ENCODE measurements around the gene KCNK4. TPM values are rescaled to one million over a fixed set of nuclear protein-coding genes. Genes with fewer than 3 reads are reported as not detected.

KCNK4 gene
- total and polyA plus RNA-seq, 2 donors (not counting 3 experiments of a cell fraction or from before 2014, with no cell fraction given) = 0.06 to 0.44 TPM

DNA sequence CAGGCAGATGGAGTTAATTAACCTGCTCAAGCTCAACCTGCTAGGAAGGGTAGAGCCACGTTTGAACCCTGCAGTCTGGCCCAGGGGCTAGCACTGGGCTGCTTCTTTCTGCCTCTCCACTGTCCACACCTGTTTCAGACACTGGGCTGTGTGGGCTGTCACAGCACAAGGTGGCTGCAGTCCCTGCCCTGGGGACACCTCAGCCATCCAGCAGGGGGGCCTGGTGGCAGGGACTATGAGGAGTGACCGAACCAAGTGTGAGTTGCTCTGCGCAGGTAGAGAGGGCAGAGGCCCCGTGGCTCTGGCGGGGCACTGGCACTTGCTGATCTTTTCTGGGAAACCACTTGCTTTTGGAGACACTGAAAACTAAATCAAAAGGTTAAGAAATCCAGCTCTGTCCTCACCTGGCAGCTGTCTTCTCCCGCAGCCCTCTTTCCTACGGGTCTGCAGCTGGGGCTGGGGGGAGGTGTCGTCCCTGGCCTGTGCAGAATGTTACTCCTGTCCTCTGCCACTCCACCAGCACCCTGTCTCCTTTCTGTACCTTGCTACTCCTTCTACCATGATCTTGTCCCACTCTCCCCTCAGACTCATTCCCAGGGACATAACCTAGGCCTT, 12.4 kb upstream of the KCNK4 start:
- DNase-seq (ENCODE audit: low read depth, low spot score) (no peak), FAIRE-seq (no peak)
- H3K4me3 ChIP-seq (replicated peaks in 1 of 3; ENCODE audit: insufficient read depth in 1 of 3, low read depth in 1 of 3, low read length in 3 of 3) = no peak overlapping the region
- no peak overlapping the region for H3K9ac ChIP-seq (replicated peaks; ENCODE audit: extremely low read depth, insufficient read depth, low read length)
- no peaks in the 10 kb centered on the region for H3K27me3 ChIP-seq (ENCODE audit: control insufficient read depth in 2 of 2, insufficient read depth in 2 of 2, low read length in 2 of 2)
- H3K9me3 ChIP-seq (replicated peaks; ENCODE audit: control insufficient read depth, insufficient read depth, low read length) = no peaks in the 10 kb centered on the region
- TF ChIP-seq POLR2AphosphoS5 (IDR thresholded peaks at IDR 0.05; ENCODE audit: insufficient read depth, low read depth, low read length) (no peak), JUN (IDR thresholded peaks at IDR 0.05; ENCODE audit: borderline replicate concordance, insufficient read depth, insufficient read length, low read depth) (no peak), POLR2A (IDR thresholded peaks at IDR 0.05; ENCODE audit: low read depth, low read length) (no peak), GATA2 (IDR thresholded peaks at IDR 0.05; ENCODE audit: insufficient read depth, insufficient read length, low read depth, low read length) (no peak), FOS (IDR thresholded peaks at IDR 0.05; ENCODE audit: borderline replicate concordance, insufficient read depth, low read length) (no peak)
- intact Hi-C loops (cut with micrococcal nuclease) (no loop called here), dilution Hi-C loops (cut with MboI; ENCODE audit: extremely low pct_ligation_motif_present, low sequenced_read_pairs) (no loop called here)
- H3K9me1 ChIP-seq (replicated peaks; ENCODE audit: control insufficient read depth, extremely low read depth, insufficient read depth, low read length) = no peaks in the 10 kb centered on the region
- no peak overlapping the region for H3K27ac ChIP-seq (ENCODE audit: insufficient read depth, low read depth, low read length)
- peaks cover 2% of the 10 kb centered on the region for H3K79me2 ChIP-seq (ENCODE audit: control insufficient read depth, insufficient read depth, low read length)
- peaks cover 2 to 20% of the 10 kb centered on the region in 2 experiments for H3K36me3 ChIP-seq (ENCODE audit: control insufficient read depth in 2 of 2, extremely low read depth in 1 of 2, insufficient read depth in 2 of 2, low read length in 2 of 2)
- BruUV-seq (replicated peaks) = no TSS peak
- no peak overlapping the region for H2AFZ ChIP-seq (ENCODE audit: low read depth, low read length)
- H3K4me2 ChIP-seq (ENCODE audit: insufficient read depth, low read length) = no peak overlapping the region
- peaks cover under 1% of the 10 kb centered on the region for H3K4me1 ChIP-seq (ENCODE audit: control insufficient read depth, extremely low read depth, insufficient read depth, low read length)
- ChIA-PET POLR2A (no interaction called here), CTCF (interaction anchor here (0.9 to 4.4 kb wide), 2 partner anchors 22 to 26 kb away, joined by 3 to 20 read pairs; partner anchors contain the start of gene CATSPERZ)
- H4K20me1 ChIP-seq (replicated peaks; ENCODE audit: control insufficient read depth, extremely low read depth, insufficient read depth, low read length) = no peaks in the 10 kb centered on the region

DNA sequence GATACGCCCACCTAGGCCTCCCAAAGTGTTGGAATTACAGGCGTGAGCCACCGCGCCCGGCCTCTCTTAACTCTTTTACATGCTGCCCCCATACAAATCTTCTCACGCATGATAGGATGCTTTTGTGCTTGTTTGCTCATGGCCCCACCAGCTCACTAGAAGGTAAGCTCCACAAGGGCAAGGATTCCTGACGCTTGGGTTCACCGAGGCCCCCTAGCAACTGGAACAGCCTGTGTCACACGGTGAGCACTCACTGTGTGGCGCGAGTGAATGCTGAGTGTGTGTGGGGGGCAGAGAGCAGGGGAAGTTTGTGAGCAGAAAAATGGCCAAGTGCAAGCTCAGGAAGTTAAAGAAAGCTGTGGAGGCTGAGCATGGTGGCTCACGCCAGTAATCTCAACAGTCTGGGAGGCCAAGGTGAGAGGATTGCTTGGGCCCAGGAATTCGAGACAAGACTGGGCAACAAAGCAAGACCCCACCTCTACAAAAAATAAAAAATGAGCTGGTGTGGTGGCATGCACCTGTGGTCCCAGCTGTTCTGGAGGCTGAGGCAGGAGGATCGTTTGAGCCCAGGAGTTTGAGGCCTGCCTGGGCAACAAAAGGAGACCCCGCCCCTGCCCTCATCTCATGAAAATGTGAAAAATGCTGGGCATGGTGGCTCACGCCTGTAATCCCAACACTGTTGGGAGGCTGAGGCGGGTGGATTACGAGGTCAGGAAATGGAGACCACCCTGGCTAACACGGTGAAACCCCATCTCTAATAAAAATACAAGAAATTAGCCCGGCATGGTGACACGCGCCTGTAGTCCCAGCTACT, 8.9 kb upstream of the KCNK4 start:
- Histone ChIP-seq H3K9me3 (replicated peaks; ENCODE audit: control insufficient read depth, insufficient read depth, low read length) (no peaks in the 10 kb centered on the region), H3K4me3 (replicated peaks in 1 of 3; ENCODE audit: insufficient read depth in 1 of 3, low read depth in 1 of 3, low read length in 3 of 3) (no peak overlapping the region), H3K36me3 (ENCODE audit: control insufficient read depth in 2 of 2, extremely low read depth in 1 of 2, insufficient read depth in 2 of 2, low read length in 2 of 2) (peaks cover 2 to 12% of the 10 kb centered on the region in 2 experiments), H4K20me1 (replicated peaks; ENCODE audit: control insufficient read depth, extremely low read depth, insufficient read depth, low read length) (no peaks in the 10 kb centered on the region), H3K9me1 (replicated peaks; ENCODE audit: control insufficient read depth, extremely low read depth, insufficient read depth, low read length) (no peaks in the 10 kb centered on the region), H3K79me2 (ENCODE audit: control insufficient read depth, insufficient read depth, low read length) (peaks cover 2% of the 10 kb centered on the region), H2AFZ (ENCODE audit: low read depth, low read length) (no peak overlapping the region), H3K27me3 (ENCODE audit: control insufficient read depth in 2 of 2, insufficient read depth in 2 of 2, low read length in 2 of 2) (no peaks in the 10 kb centered on the region), H3K27ac (ENCODE audit: insufficient read depth, low read depth, low read length) (no peak overlapping the region), H3K4me1 (ENCODE audit: control insufficient read depth, extremely low read depth, insufficient read depth, low read length) (peaks cover 11% of the 10 kb centered on the region), H3K4me2 (ENCODE audit: insufficient read depth, low read length) (no peak overlapping the region), H3K9ac (replicated peaks; ENCODE audit: extremely low read depth, insufficient read depth, low read length) (no peak overlapping the region)
- TF ChIP-seq FOS (IDR thresholded peaks at IDR 0.05; ENCODE audit: borderline replicate concordance, insufficient read depth, low read length) (no peak), MYC (IDR thresholded peaks at IDR 0.05; ENCODE audit: low read depth, low read length) (no peak), GATA2 (IDR thresholded peaks at IDR 0.05; ENCODE audit: insufficient read depth, insufficient read length, low read depth, low read length) (no peak), POLR2A (IDR thresholded peaks at IDR 0.05; ENCODE audit: low read depth, low read length) (no peak), POLR2AphosphoS5 (IDR thresholded peaks at IDR 0.05; ENCODE audit: insufficient read depth, low read depth, low read length) (no peak), EZH2 (IDR thresholded peaks at IDR 0.05; ENCODE audit: borderline replicate concordance, low read depth, low read length, severe bottlenecking) (no peak), JUN (IDR thresholded peaks at IDR 0.05; ENCODE audit: borderline replicate concordance, insufficient read depth, insufficient read length, low read depth) (no peak)
- TF ChIP-seq, protein P1, sequence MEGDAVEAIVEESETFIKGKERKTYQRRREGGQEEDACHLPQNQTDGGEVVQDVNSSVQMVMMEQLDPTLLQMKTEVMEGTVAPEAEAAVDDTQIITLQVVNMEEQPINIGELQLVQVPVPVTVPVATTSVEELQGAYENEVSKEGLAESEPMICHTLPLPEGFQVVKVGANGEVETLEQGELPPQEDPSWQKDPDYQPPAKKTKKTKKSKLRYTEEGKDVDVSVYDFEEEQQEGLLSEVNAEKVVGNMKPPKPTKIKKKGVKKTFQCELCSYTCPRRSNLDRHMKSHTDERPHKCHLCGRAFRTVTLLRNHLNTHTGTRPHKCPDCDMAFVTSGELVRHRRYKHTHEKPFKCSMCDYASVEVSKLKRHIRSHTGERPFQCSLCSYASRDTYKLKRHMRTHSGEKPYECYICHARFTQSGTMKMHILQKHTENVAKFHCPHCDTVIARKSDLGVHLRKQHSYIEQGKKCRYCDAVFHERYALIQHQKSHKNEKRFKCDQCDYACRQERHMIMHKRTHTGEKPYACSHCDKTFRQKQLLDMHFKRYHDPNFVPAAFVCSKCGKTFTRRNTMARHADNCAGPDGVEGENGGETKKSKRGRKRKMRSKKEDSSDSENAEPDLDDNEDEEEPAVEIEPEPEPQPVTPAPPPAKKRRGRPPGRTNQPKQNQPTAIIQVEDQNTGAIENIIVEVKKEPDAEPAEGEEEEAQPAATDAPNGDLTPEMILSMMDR (IDR thresholded peaks at IDR 0.05; ENCODE audit: extremely low read depth in 1 of 2, insufficient read depth in 1 of 2, low read depth in 1 of 2, low read length in 2 of 2) = no peak
- TF ChIP-seq, protein P2, sequence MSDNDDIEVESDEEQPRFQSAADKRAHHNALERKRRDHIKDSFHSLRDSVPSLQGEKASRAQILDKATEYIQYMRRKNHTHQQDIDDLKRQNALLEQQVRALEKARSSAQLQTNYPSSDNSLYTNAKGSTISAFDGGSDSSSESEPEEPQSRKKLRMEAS (IDR thresholded peaks at IDR 0.05; ENCODE audit: insufficient read depth, insufficient read length) = no peak
- CTCF ChIA-PET = interaction anchor here (1.3 to 2.3 kb wide), 4 partner anchors 10 to 78 kb away, joined by 3 to 8 read pairs (median 6); no protein-coding TSS in a partner anchor
- POLR2A ChIA-PET = interaction anchor here (1.1 kb wide), 1 partner anchor 11 kb away, joined by 3 read pairs; no protein-coding TSS in a partner anchor
- dilution Hi-C loops (cut with MboI; ENCODE audit: extremely low pct_ligation_motif_present, low sequenced_read_pairs) (no loop called here), intact Hi-C loops (cut with micrococcal nuclease) (no loop called here)
- DNase-seq (ENCODE audit: low read depth, low spot score) (no peak), FAIRE-seq (no peak)
- BruUV-seq (replicated peaks) = no TSS peak

Measured in endothelial cell of umbilical vein (primary cell).